HCT116 (cell line): ENCODE results near the gene LYSET.

Experiments
- CTCF ChIP-seq, 3 experiments: fragments of 200-600 bp in 1 of 3; sonication (generic) in 1 of 3; IDR thresholded peaks in 2 of 3; conservative IDR thresholded peaks in 1 of 3; 2 replicates each; pipeline ENCODE4 v1.5.1; 2012 to 2017; ENCODE audit warnings: low read depth in 2 of 3, low read length in 2 of 3, antibody characterized with exemption in 1 of 3, borderline replicate concordance in 1 of 3, control low read depth in 1 of 3, mild to moderate bottlenecking in 1 of 3, mixed read lengths in 1 of 3, mixed run types in 1 of 3, moderate library complexity in 1 of 3; ENCODE audit not compliant: insufficient read depth in 1 of 3
- ELF1 ChIP-seq: IDR thresholded peaks from 2 replicates; pipeline ENCODE4 v1.6.1; 2012; ENCODE audit warnings: low read depth, borderline replicate concordance
- EZH2 ChIP-seq: fragments of 200-600 bp; sonication (generic); IDR thresholded peaks from 2 replicates; pipeline ENCODE4 v1.6.1; 2017; ENCODE audit warnings: antibody characterized with exemption, mixed run types
- EZH2phosphoT487 ChIP-seq: fragments of 200-600 bp; IDR thresholded peaks from 2 replicates; pipeline ENCODE4 v1.6.1; 2018; ENCODE audit warnings: antibody characterized with exemption, borderline replicate concordance
- POLR2AphosphoS5 ChIP-seq: IDR thresholded peaks from 2 replicates; pipeline ENCODE4 v1.6.1; 2011; ENCODE audit warnings: mild to moderate bottlenecking, low read depth, low read length, moderate library complexity
- RAD21 ChIP-seq: IDR thresholded peaks from 2 replicates; pipeline ENCODE4 v1.6.1; 2012; ENCODE audit warnings: low read depth, mild to moderate bottlenecking
- REST ChIP-seq: IDR thresholded peaks from 2 replicates; pipeline ENCODE4 v1.6.1; 2012; ENCODE audit warnings: low read depth

GRCh38 chr14:93220509-93220908, 35.4 kb downstream of the LYSET start:
- TF ChIP-seq CTCF (IDR thresholded peaks at IDR 0.05 in 2 of 3, conservative IDR thresholded peaks at IDR 0.05 in 1 of 3; ENCODE audit: borderline replicate concordance in 1 of 3, insufficient read depth in 1 of 3, low read depth in 2 of 3, low read length in 2 of 3) (no peak), EZH2 (no peak), POLR2AphosphoS5 (no peak), REST (no peak), EZH2phosphoT487 (no peak), ELF1 (no peak), RAD21 (no peak)
